ENCODE measurements around the gene CEP112. TPM values are rescaled to one million over a fixed set of nuclear protein-coding genes. Genes with fewer than 3 reads are reported as not detected.

Gene CEP112
- total RNA-seq, 1 donor from 2014 or later = 10.8 TPM

- DNase-seq = no peak
These were observed 558.6 kb downstream of the CEP112 start for GRCh38 chr17:65633146-65633881.

- no peak for DNase-seq
These were observed 561.4 kb downstream of the CEP112 start for GRCh38 chr17:65630502-65630901.

GRCh38 chr17:65629234-65629690, 562.7 kb downstream of the CEP112 start:
- no peak for DNase-seq

- no peak for DNase-seq
These were observed 563.3 kb downstream of the CEP112 start for GRCh38 chr17:65628644-65629036.

GRCh38 chr17:65627891-65628643, 563.9 kb downstream of the CEP112 start:
- peak; percentile 22 for DNase-seq

- no peak for DNase-seq
These were observed 564.8 kb downstream of the CEP112 start for GRCh38 chr17:65627108-65627507.

GRCh38 chr17:65626451-65626850, 565.5 kb downstream of the CEP112 start:
- no peak for DNase-seq

GRCh38 chr17:65618516-65618915, 573.4 kb downstream of the CEP112 start:
- no peak for DNase-seq

- DNase-seq = no peak
These were observed 574.4 kb downstream of the CEP112 start for GRCh38 chr17:65617496-65617895.

GRCh38 chr17:65609749-65610148, 582.2 kb downstream of the CEP112 start:
- no peak for DNase-seq

- no peak for DNase-seq
These were observed 582.6 kb downstream of the CEP112 start for GRCh38 chr17:65609286-65609685.

- DNase-seq = no peak
These were observed 587.9 kb downstream of the CEP112 start for GRCh38 chr17:65604070-65604469.

GRCh38 chr17:65601881-65602280, 590.1 kb downstream of the CEP112 start:
- no peak for DNase-seq

- no peak for DNase-seq
These were observed 590.8 kb downstream of the CEP112 start for GRCh38 chr17:65601145-65601544.

- DNase-seq = no peak
These were observed 591.4 kb downstream of the CEP112 start for GRCh38 chr17:65600518-65600917.

- no peak for DNase-seq
These were observed 592.3 kb downstream of the CEP112 start for GRCh38 chr17:65599650-65600049.

- no peak for DNase-seq
These were observed 593.2 kb downstream of the CEP112 start for GRCh38 chr17:65598746-65599145.

- DNase-seq = no peak
These were observed 596.8 kb downstream of the CEP112 start for GRCh38 chr17:65595071-65595656.

- DNase-seq = no peak
These were observed 597.8 kb downstream of the CEP112 start for GRCh38 chr17:65593855-65594845.

- no peak for DNase-seq
These were observed 598.7 kb downstream of the CEP112 start for GRCh38 chr17:65593092-65593854.

Measured in occipital lobe (tissue), 2 donors.